ENCODE data around the gene MRPL40. TPM values are rescaled to one million over a fixed set of nuclear protein-coding genes. Genes with fewer than 3 reads are reported as not detected.
A peak's percentile ranks its signal among the peaks of the same experiment; 100 is the strongest.

Gene MRPL40
- total RNA-seq, 2 donors from 2014 or later: 14.3 to 21.3 TPM

GRCh38 chr22:19466126-19466716 is 33.9 kb downstream of the MRPL40 start:
- H3K4me3 Mint-ChIP-seq: no peak overlapping the region
- no peaks in the 10 kb centered on the region for H3K27me3 Mint-ChIP-seq
- H3K27ac Mint-ChIP-seq: no peak overlapping the region
- H3K36me3 Mint-ChIP-seq: peaks cover 28% of the 10 kb centered on the region
- ATAC-seq (no peak), DNase-seq (ENCODE audit: low spot score) (no peak)
- H3K4me1 Mint-ChIP-seq (ENCODE audit: low read depth in 2 of 2): peaks cover 0 to 12% of the 10 kb centered on the region in 2 donors
- no peaks in the 10 kb centered on the region for H3K9me3 Mint-ChIP-seq

- peaks cover 23% of the 10 kb centered on the region for H3K36me3 Mint-ChIP-seq
- H3K27me3 Mint-ChIP-seq: no peaks in the 10 kb centered on the region
Measured at GRCh38 chr22:19466848-19467752, 34.8 kb downstream of the MRPL40 start.

GRCh38 chr22:19467912-19468311 is 35.6 kb downstream of the MRPL40 start:
- ATAC-seq: no peak
- peaks cover 0 to 12% of the 10 kb centered on the region in 2 donors for H3K4me1 Mint-ChIP-seq (ENCODE audit: low read depth in 2 of 2)
- DNase-seq (ENCODE audit: low spot score): no peak
- H3K9me3 Mint-ChIP-seq: no peaks in the 10 kb centered on the region
- H3K36me3 Mint-ChIP-seq: peaks cover 20% of the 10 kb centered on the region
- H3K27ac Mint-ChIP-seq: no peak overlapping the region
- H3K27me3 Mint-ChIP-seq: no peaks in the 10 kb centered on the region
- no peak overlapping the region for H3K4me3 Mint-ChIP-seq

More at GRCh38 chr22:19466848-19467752, 34.8 kb downstream of the MRPL40 start:
- H3K27ac Mint-ChIP-seq: no peak overlapping the region
- H3K9me3 Mint-ChIP-seq: no peaks in the 10 kb centered on the region
- DNase-seq (ENCODE audit: low spot score) (no peak), ATAC-seq (no peak)
- H3K4me1 Mint-ChIP-seq (ENCODE audit: low read depth in 2 of 2): peaks cover 0 to 12% of the 10 kb centered on the region in 2 donors
- no peak overlapping the region for H3K4me3 Mint-ChIP-seq

- ATAC-seq: no peak
- no peak overlapping the region for H3K4me3 Mint-ChIP-seq
- H3K4me1 Mint-ChIP-seq (ENCODE audit: low read depth in 2 of 2): peaks cover 0 to 16% of the 10 kb centered on the region in 2 donors
- H3K27ac Mint-ChIP-seq: no peak overlapping the region
- H3K27me3 Mint-ChIP-seq: no peaks in the 10 kb centered on the region
- no peaks in the 10 kb centered on the region for H3K9me3 Mint-ChIP-seq
- no peak for DNase-seq (ENCODE audit: low spot score)
- H3K36me3 Mint-ChIP-seq: peaks cover 13% of the 10 kb centered on the region
Measured at GRCh38 chr22:19469421-19469820, 37.1 kb downstream of the MRPL40 start.

- no peak overlapping the region for H3K27ac Mint-ChIP-seq
- H3K36me3 Mint-ChIP-seq: peaks cover 11% of the 10 kb centered on the region
Measured at GRCh38 chr22:19470010-19470409, 37.7 kb downstream of the MRPL40 start.

GRCh38 chr22:19471572-19471971 is 39.2 kb downstream of the MRPL40 start:
- DNase-seq (ENCODE audit: low spot score): no peak
- peaks cover 6 to 18% of the 10 kb centered on the region in 2 donors for H3K4me1 Mint-ChIP-seq (ENCODE audit: low read depth in 2 of 2)
- H3K27ac Mint-ChIP-seq: no peak overlapping the region
- peaks cover 6% of the 10 kb centered on the region for H3K36me3 Mint-ChIP-seq
- H3K4me3 Mint-ChIP-seq: no peak overlapping the region
- no peaks in the 10 kb centered on the region for H3K9me3 Mint-ChIP-seq
- H3K27me3 Mint-ChIP-seq: no peaks in the 10 kb centered on the region
- no peak for ATAC-seq

More at GRCh38 chr22:19470010-19470409, 37.7 kb downstream of the MRPL40 start:
- H3K4me1 Mint-ChIP-seq (ENCODE audit: low read depth in 2 of 2): peaks cover 0 to 14% of the 10 kb centered on the region in 2 donors
- DNase-seq (ENCODE audit: low spot score) (no peak), ATAC-seq (no peak)
- H3K27me3 Mint-ChIP-seq: no peaks in the 10 kb centered on the region
- H3K9me3 Mint-ChIP-seq: no peaks in the 10 kb centered on the region
- H3K4me3 Mint-ChIP-seq: no peak overlapping the region

- H3K9me3 Mint-ChIP-seq: no peaks in the 10 kb centered on the region
- DNase-seq (ENCODE audit: low spot score) (no peak), ATAC-seq (no peak)
- no peaks in the 10 kb centered on the region for H3K27me3 Mint-ChIP-seq
- no peak overlapping the region for H3K4me3 Mint-ChIP-seq
- H3K4me1 Mint-ChIP-seq (ENCODE audit: low read depth in 2 of 2): peaks cover 9 to 21% of the 10 kb centered on the region in 2 donors
- H3K36me3 Mint-ChIP-seq: peaks cover 6% of the 10 kb centered on the region
- H3K27ac Mint-ChIP-seq: no peak overlapping the region
Measured at GRCh38 chr22:19472233-19472632, 39.9 kb downstream of the MRPL40 start.

- no peak overlapping the region for H3K27ac Mint-ChIP-seq
- ATAC-seq: no peak
- no peaks in the 10 kb centered on the region for H3K27me3 Mint-ChIP-seq
- H3K4me1 Mint-ChIP-seq (ENCODE audit: low read depth in 2 of 2): peaks cover 20 to 29% of the 10 kb centered on the region in 2 donors
- H3K36me3 Mint-ChIP-seq: peaks cover 6% of the 10 kb centered on the region
- no peak overlapping the region for H3K4me3 Mint-ChIP-seq
- H3K9me3 Mint-ChIP-seq: no peaks in the 10 kb centered on the region
- DNase-seq (ENCODE audit: low spot score): no peak
Measured at GRCh38 chr22:19473578-19473977, 41.2 kb downstream of the MRPL40 start.

GRCh38 chr22:19476023-19476422 is 43.7 kb downstream of the MRPL40 start:
- Mint-ChIP-seq H3K4me3 (peak overlapping the region; percentile 57), H3K9me3 (no peaks in the 10 kb centered on the region), H3K36me3 (peaks cover 4% of the 10 kb centered on the region), H3K27me3 (no peaks in the 10 kb centered on the region), H3K4me1 (ENCODE audit: low read depth in 2 of 2) (peaks cover 30 to 37% of the 10 kb centered on the region in 2 donors), H3K27ac (peak overlapping the region in 1 of 2 donors; percentile 53)
- DNase-seq (ENCODE audit: low spot score) (no peak), ATAC-seq (no peak)

- Mint-ChIP-seq H3K36me3 (peaks cover 4% of the 10 kb centered on the region), H3K27me3 (no peaks in the 10 kb centered on the region), H3K4me1 (ENCODE audit: low read depth in 2 of 2) (peaks cover 30 to 37% of the 10 kb centered on the region in 2 donors), H3K27ac (peak overlapping the region; percentile 80 to 95), H3K9me3 (no peaks in the 10 kb centered on the region), H3K4me3 (peak overlapping the region; percentile 99)
- ATAC-seq (no peak), DNase-seq (ENCODE audit: low spot score) (no peak)
Measured at GRCh38 chr22:19477321-19478044, 45.1 kb downstream of the MRPL40 start.

GRCh38 chr22:19478045-19478900 is 45.9 kb downstream of the MRPL40 start:
- DNase-seq (ENCODE audit: low spot score) (no peak), ATAC-seq (no peak)
- H3K4me3 Mint-ChIP-seq: peak overlapping the region; percentile 99
- peak overlapping the region; percentile 80 to 95 for H3K27ac Mint-ChIP-seq
- H3K4me1 Mint-ChIP-seq (ENCODE audit: low read depth in 2 of 2): peaks cover 30 to 36% of the 10 kb centered on the region in 2 donors
- no peaks in the 10 kb centered on the region for H3K27me3 Mint-ChIP-seq
- no peaks in the 10 kb centered on the region for H3K9me3 Mint-ChIP-seq
- H3K36me3 Mint-ChIP-seq: peaks cover 4% of the 10 kb centered on the region

- Mint-ChIP-seq H3K4me3 (peak within 1 kb of the TSS; percentile 99), H3K4me1 (ENCODE audit: low read depth in 2 of 2) (peaks cover 30 to 35% of the 10 kb centered on the region in 2 donors), H3K27me3 (no peaks in the 10 kb centered on the region), H3K36me3 (peaks cover 10% of the 10 kb centered on the region), H3K27ac (peak within 1 kb of the TSS; percentile 95 to 100), H3K9me3 (no peaks in the 10 kb centered on the region)
- DNase-seq (ENCODE audit: low spot score) (peak; percentile 90), ATAC-seq (peak; percentile 75 to 80)
Measured at GRCh38 chr22:19478901-19479354, 46.6 kb downstream of the MRPL40 start, which contains the start of gene UFD1. Gene UFD1 (minus strand): TSS chr22:19479193. CDS start chr22:19479085, 108 bp downstream.
